HEK293 (cell line): ENCODE results near the gene C6orf89.

Experiments
- ZNF670 ChIP-seq: fragments of 450-650 bp; formaldehyde crosslinking; IDR thresholded peaks from 2 replicates; pipeline ENCODE4 v1.5.1; 2016; ENCODE audit warnings: missing biosample characterization, missing genetic modification characterization, low read depth
- TF ChIP-seq, protein P1 (sequence below): fragments of 450-650 bp; formaldehyde crosslinking; IDR thresholded peaks from 2 replicates; pipeline ENCODE4 v1.5.1; 2016; ENCODE audit warnings: missing biosample characterization, missing genetic modification characterization

DNA sequence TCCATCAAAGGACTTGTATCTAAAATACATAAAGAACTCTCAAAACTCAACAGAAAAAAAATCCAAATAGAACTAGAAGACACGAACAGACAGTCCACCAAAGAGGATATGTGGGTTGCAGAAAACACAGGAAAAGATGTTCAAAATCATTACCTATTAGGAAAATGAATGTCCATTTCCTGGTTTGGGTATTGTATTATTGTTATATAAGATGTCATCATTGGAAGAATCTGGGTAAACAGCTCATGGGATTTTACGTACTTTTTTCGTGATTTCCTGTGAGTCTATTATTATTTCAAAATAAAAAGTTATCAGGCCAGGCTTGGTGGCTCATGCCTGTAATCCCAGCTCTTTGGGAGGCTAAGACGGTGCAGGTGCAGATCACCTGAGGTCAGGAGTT lies 59.5 kb downstream of the C6orf89 start:
- TF ChIP-seq, protein P1, sequence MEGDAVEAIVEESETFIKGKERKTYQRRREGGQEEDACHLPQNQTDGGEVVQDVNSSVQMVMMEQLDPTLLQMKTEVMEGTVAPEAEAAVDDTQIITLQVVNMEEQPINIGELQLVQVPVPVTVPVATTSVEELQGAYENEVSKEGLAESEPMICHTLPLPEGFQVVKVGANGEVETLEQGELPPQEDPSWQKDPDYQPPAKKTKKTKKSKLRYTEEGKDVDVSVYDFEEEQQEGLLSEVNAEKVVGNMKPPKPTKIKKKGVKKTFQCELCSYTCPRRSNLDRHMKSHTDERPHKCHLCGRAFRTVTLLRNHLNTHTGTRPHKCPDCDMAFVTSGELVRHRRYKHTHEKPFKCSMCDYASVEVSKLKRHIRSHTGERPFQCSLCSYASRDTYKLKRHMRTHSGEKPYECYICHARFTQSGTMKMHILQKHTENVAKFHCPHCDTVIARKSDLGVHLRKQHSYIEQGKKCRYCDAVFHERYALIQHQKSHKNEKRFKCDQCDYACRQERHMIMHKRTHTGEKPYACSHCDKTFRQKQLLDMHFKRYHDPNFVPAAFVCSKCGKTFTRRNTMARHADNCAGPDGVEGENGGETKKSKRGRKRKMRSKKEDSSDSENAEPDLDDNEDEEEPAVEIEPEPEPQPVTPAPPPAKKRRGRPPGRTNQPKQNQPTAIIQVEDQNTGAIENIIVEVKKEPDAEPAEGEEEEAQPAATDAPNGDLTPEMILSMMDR (tag by site-specific recombination) = no peak
- TF ChIP-seq ZNF670 (tag by site-specific recombination) = no peak
